CD4-positive, alpha-beta T cell treated with Interleukin-10 for 1 hour (primary cell): ENCODE data around the gene FAM222B.
"Not testable (repeated sequence)": the region's sequence is repeated elsewhere in the genome, so short reads cannot be mapped to it uniquely, and the experiment has no call there.

Source experiments
- DNase-seq: peaks from one replicate; pipeline ENCODE4 v3.0.0-alpha.2; 2020

Gene FAM222B

GRCh38 chr17:28842282-28843012, at the start of gene FAM222B:
FAM222B (minus strand) TSS chr17:28842790; CDS start chr17:28766667, 76,123 bp downstream.
- peak; percentile 89 for DNase-seq

- no peak for DNase-seq
Observed at GRCh38 chr17:28892024-28892423, 49.4 kb upstream of the FAM222B start.

- DNase-seq: no peak
Observed at GRCh38 chr17:28891201-28891600, 48.6 kb upstream of the FAM222B start.

GRCh38 chr17:28889996-28890395, 47.4 kb upstream of the FAM222B start:
- DNase-seq: no peak

- no peak for DNase-seq
Observed at GRCh38 chr17:28888832-28889231, 46.2 kb upstream of the FAM222B start.

- DNase-seq: no peak
Observed at GRCh38 chr17:28887871-28888471, 45.4 kb upstream of the FAM222B start.

GRCh38 chr17:28885951-28886350, 43.4 kb upstream of the FAM222B start:
- no peak for DNase-seq

GRCh38 chr17:28885363-28885762, 42.8 kb upstream of the FAM222B start:
- DNase-seq: no peak

- DNase-seq: no peak
Observed at GRCh38 chr17:28883967-28884702, 41.5 kb upstream of the FAM222B start.

GRCh38 chr17:28882154-28882895, 39.7 kb upstream of the FAM222B start:
- DNase-seq: no peak

GRCh38 chr17:28881533-28882056, 39.0 kb upstream of the FAM222B start:
- DNase-seq: no peak

GRCh38 chr17:28880572-28880945, 38.0 kb upstream of the FAM222B start:
- no peak for DNase-seq

- no peak for DNase-seq
Observed at GRCh38 chr17:28879886-28880571, 37.4 kb upstream of the FAM222B start.

GRCh38 chr17:28878981-28879380, 36.4 kb upstream of the FAM222B start:
- DNase-seq: no peak

GRCh38 chr17:28878158-28878910, 35.7 kb upstream of the FAM222B start:
- DNase-seq: no peak

- not testable (repeated sequence) for DNase-seq
Observed at GRCh38 chr17:28877150-28877711, 34.6 kb upstream of the FAM222B start.

- no peak for DNase-seq
Observed at GRCh38 chr17:28875848-28876550, 33.4 kb upstream of the FAM222B start.

- DNase-seq: no peak
Observed at GRCh38 chr17:28874750-28875149, 32.2 kb upstream of the FAM222B start.

GRCh38 chr17:28873839-28874238, 31.2 kb upstream of the FAM222B start:
- no peak for DNase-seq

GRCh38 chr17:28871056-28871579, 28.5 kb upstream of the FAM222B start:
- peak; percentile 36 for DNase-seq
